ENCODE results near the gene PCBD2. TPM values are rescaled to one million over a fixed set of nuclear protein-coding genes. Genes with fewer than 3 reads are reported as not detected.

The PCBD2 gene
- total and polyA plus RNA-seq, 7 donors: 8.9 to 29.9 (median 23.8) TPM

DNA sequence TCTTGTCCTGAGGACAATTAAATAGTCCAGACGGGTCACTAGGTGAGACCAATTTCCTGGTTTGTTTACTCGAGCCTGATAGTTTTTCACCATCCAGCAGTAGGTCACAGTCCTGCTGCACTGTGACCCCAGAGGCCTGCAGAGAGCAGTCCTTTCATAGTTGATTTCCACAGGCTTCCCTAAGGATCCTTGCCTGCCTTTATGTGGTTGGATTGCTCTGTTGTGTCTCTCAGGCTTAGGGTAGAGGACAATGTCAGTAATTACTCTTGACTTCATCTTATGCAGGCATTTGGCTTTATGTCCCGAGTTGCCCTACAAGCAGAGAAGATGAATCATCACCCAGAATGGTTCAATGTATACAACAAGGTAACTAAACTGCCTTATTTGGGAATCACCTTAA, 53.8 kb downstream of the PCBD2 start:
- ATAC-seq: peak in 2 of 4 donors; percentile 32 to 48
- H3K36me3 ChIP-seq (ENCODE audit: insufficient read depth in 1 of 2, low read depth in 1 of 2): peaks cover 2 to 25% of the 10 kb centered on the region in 2 donors
- peaks cover 13% of the 10 kb centered on the region for H3K9me3 ChIP-seq
- no peaks in the 10 kb centered on the region for H3K4me1 ChIP-seq
- DNase-seq: no peak
- no peaks in the 10 kb centered on the region for H3K27me3 ChIP-seq (ENCODE audit: insufficient read depth in 3 of 3, low read length in 2 of 3)
- H3K27ac ChIP-seq: no peak overlapping the region
- no peak overlapping the region for H3K4me3 ChIP-seq
- 62 to 63% (median 62%) methylated on average over 3 of the region's 3 CpGs for WGBS, 3 donors
- intact Hi-C loops (cut with DNase I): no loop called here
- no peak for TF ChIP-seq CTCF (IDR thresholded peaks at IDR 0.05)

GRCh38 chr5:134963098-134963497, 58.2 kb downstream of the PCBD2 start:
- no peak for TF ChIP-seq CTCF (IDR thresholded peaks at IDR 0.05)
- no peak for ATAC-seq
- intact Hi-C loops (cut with DNase I): no loop called here
- Histone ChIP-seq H3K27me3 (ENCODE audit: insufficient read depth in 3 of 3, low read length in 2 of 3) (no peaks in the 10 kb centered on the region), H3K9me3 (no peaks in the 10 kb centered on the region), H3K36me3 (ENCODE audit: insufficient read depth in 1 of 2, low read depth in 1 of 2) (peaks cover 5 to 49% of the 10 kb centered on the region in 2 donors), H3K27ac (no peak overlapping the region), H3K4me1 (no peaks in the 10 kb centered on the region), H3K4me3 (no peak overlapping the region)
- no peak for DNase-seq

DNA sequence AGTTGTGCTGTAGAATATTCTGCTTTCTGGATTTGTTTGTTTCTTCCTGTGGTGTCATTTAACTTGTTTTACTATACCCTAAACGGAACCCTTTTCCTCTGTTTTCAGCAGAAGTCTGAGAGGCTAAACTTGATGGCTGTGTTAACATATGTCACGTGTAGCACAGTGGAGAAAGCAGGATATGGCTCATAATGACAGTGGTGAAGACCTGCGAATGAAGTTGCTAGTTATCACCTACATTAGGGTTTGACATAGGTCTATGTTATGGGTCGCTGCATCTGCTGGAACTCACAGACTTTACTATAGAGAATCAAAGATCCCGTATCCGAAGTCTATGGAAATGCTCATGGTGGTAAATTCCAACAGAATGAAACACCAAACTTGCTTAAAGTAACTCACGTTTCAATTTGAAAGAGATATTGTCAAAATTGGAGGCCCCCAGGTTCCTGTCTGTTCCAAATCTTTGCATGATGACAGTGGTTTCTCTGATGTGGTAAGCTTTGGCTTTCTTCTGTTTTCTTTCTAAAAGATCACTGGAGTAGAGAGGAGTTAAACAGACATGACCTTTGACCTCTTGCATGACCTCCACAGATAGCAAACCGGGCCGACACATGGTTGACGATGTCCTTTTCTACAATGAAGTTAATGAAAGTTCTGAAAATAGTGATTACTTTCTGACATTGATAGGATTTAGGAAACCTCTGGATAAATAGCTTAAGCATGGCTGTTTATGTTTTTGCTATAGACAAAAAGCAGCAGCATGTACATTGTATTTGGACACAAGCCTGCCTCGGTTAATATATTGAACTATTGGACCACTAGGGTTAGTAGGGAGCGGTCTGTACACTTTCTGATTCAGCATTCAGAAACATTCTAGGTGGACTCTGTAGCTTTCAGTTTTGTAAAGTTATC, 59.7 kb downstream of the PCBD2 start:
- ATAC-seq (no peak), DNase-seq (no peak)
- Histone ChIP-seq H3K27me3 (ENCODE audit: insufficient read depth in 3 of 3, low read length in 2 of 3) (no peaks in the 10 kb centered on the region), H3K27ac (no peak overlapping the region), H3K36me3 (ENCODE audit: insufficient read depth in 1 of 2, low read depth in 1 of 2) (peaks cover 5 to 49% of the 10 kb centered on the region in 2 donors), H3K9me3 (no peaks in the 10 kb centered on the region), H3K4me3 (no peak overlapping the region), H3K4me1 (no peaks in the 10 kb centered on the region)
- 90% methylated on average over 12 of the region's 12 CpGs for WGBS, 3 donors
- TF ChIP-seq CTCF (IDR thresholded peaks at IDR 0.05): no peak
- intact Hi-C loops (cut with DNase I): no loop called here

- ATAC-seq: no peak
- Histone ChIP-seq H3K4me1 (no peaks in the 10 kb centered on the region), H3K27me3 (ENCODE audit: insufficient read depth in 3 of 3, low read length in 2 of 3) (no peaks in the 10 kb centered on the region), H3K36me3 (ENCODE audit: insufficient read depth in 1 of 2, low read depth in 1 of 2) (peaks cover 5 to 54% of the 10 kb centered on the region in 2 donors), H3K9me3 (no peaks in the 10 kb centered on the region), H3K4me3 (no peak overlapping the region), H3K27ac (no peak overlapping the region)
- DNase-seq: no peak
- 57 to 80% (median 68%) methylated on average over 3 of the region's 3 CpGs for WGBS, 3 donors
- TF ChIP-seq CTCF (IDR thresholded peaks at IDR 0.05): no peak
- intact Hi-C loops (cut with DNase I): no loop called here
These were observed 60.4 kb downstream of the PCBD2 start for GRCh38 chr5:134965271-134965825.

Data from psoas muscle (tissue), 8 donors.